Measurements from ENCODE around the gene LSAMP.

GRCh38 chr3:116426036-116426435, 19.3 kb downstream of the LSAMP start:
- no peak for TF ChIP-seq POLR2A (IDR thresholded peaks at IDR 0.05; ENCODE audit: low read depth, low read length)
- TF ChIP-seq CTCF (conservative IDR thresholded peaks at IDR 0.05; ENCODE audit: low read depth, low read length) = no peak
- TF ChIP-seq ELK1 (IDR thresholded peaks at IDR 0.05; ENCODE audit: borderline replicate concordance, low read depth, low read length) = no peak
- TF ChIP-seq USF2 (IDR thresholded peaks at IDR 0.05; ENCODE audit: low read depth, low read length) = no peak
- TF ChIP-seq CEBPB (IDR thresholded peaks at IDR 0.05; ENCODE audit: low read depth, low read length) = no peak
- no peak for TF ChIP-seq BHLHE40 (IDR thresholded peaks at IDR 0.05; ENCODE audit: low read depth, low read length)
- TF ChIP-seq RAD21 (IDR thresholded peaks at IDR 0.05; ENCODE audit: low read length) = no peak
- TF ChIP-seq RFX5 (IDR thresholded peaks at IDR 0.05; ENCODE audit: low read depth, low read length) = no peak
